ENCODE results near the gene ENKUR. TPM values are rescaled to one million over a fixed set of nuclear protein-coding genes. Genes with fewer than 3 reads are reported as not detected.

The ENKUR gene
- total RNA-seq, 1 experiment from 2014 or later = 0.66 TPM

- BruUV-seq (replicated peaks) = TSS peak; percentile 85
- Mint-ChIP-seq H3K9me3 (ENCODE audit: low read depth, unreplicated experiment) (no peaks in the 10 kb centered on the region), H3K36me3 (ENCODE audit: insufficient read depth, unreplicated experiment) (peaks cover 7% of the 10 kb centered on the region), H3K4me3 (ENCODE audit: low read depth, unreplicated experiment) (peak overlapping the region; percentile 61), H3K4me1 (ENCODE audit: low read depth, unreplicated experiment) (peaks cover 44% of the 10 kb centered on the region), H3K27ac (ENCODE audit: unreplicated experiment) (peak overlapping the region; percentile 93), H3K27me3 (ENCODE audit: unreplicated experiment) (no peaks in the 10 kb centered on the region)
- DNase-seq = no peak
- intact Hi-C loops (cut with micrococcal nuclease; ENCODE audit: unreplicated experiment) = loop anchor here (5.0 kb wide), 1 partner anchor 45 kb away; the partner anchor contains the start of genes ENKUR and THNSL1
- no peak for TF ChIP-seq CTCF (IDR thresholded peaks at IDR 0.05; ENCODE audit: unreplicated experiment)
- CTCF ChIA-PET = interaction anchor here (0.7 to 1.3 kb wide), 2 partner anchors 20 to 702 kb away, joined by 3 to 4 read pairs; no protein-coding TSS in a partner anchor
These were observed 45.9 kb upstream of the ENKUR start for GRCh38 chr10:25061711-25062449.

- intact Hi-C loops (cut with micrococcal nuclease; ENCODE audit: unreplicated experiment) = loop anchor here (5.0 kb wide), 1 partner anchor 44 kb away; the partner anchor contains the start of genes ENKUR and THNSL1
- CTCF ChIA-PET = no interaction called here
- no TSS peak for BruUV-seq (replicated peaks)
- Mint-ChIP-seq H3K4me1 (ENCODE audit: low read depth, unreplicated experiment) (peaks cover 44% of the 10 kb centered on the region), H3K4me3 (ENCODE audit: low read depth, unreplicated experiment) (no peak overlapping the region), H3K9me3 (ENCODE audit: low read depth, unreplicated experiment) (no peaks in the 10 kb centered on the region), H3K36me3 (ENCODE audit: insufficient read depth, unreplicated experiment) (peaks cover 7% of the 10 kb centered on the region), H3K27ac (ENCODE audit: unreplicated experiment) (peak overlapping the region; percentile 93), H3K27me3 (ENCODE audit: unreplicated experiment) (no peaks in the 10 kb centered on the region)
- TF ChIP-seq CTCF (IDR thresholded peaks at IDR 0.05; ENCODE audit: unreplicated experiment) = no peak
- DNase-seq = no peak
These were observed 45.2 kb upstream of the ENKUR start for GRCh38 chr10:25061125-25061524.

- intact Hi-C loops (cut with micrococcal nuclease; ENCODE audit: unreplicated experiment) = loop anchor here (5.0 kb wide), 1 partner anchor 43 kb away; the partner anchor contains the start of genes ENKUR and THNSL1
- Mint-ChIP-seq H3K27ac (ENCODE audit: unreplicated experiment) (peak overlapping the region; percentile 79), H3K9me3 (ENCODE audit: low read depth, unreplicated experiment) (no peaks in the 10 kb centered on the region), H3K4me1 (ENCODE audit: low read depth, unreplicated experiment) (peaks cover 44% of the 10 kb centered on the region), H3K27me3 (ENCODE audit: unreplicated experiment) (no peaks in the 10 kb centered on the region), H3K36me3 (ENCODE audit: insufficient read depth, unreplicated experiment) (peaks cover 7% of the 10 kb centered on the region), H3K4me3 (ENCODE audit: low read depth, unreplicated experiment) (no peak overlapping the region)
- CTCF ChIA-PET = no interaction called here
- no peak for TF ChIP-seq CTCF (IDR thresholded peaks at IDR 0.05; ENCODE audit: unreplicated experiment)
- no TSS peak for BruUV-seq (replicated peaks)
- DNase-seq = peak; percentile 79
These were observed 44.0 kb upstream of the ENKUR start for GRCh38 chr10:25059990-25060389.

GRCh38 chr10:25057886-25058285 lies 41.9 kb upstream of the ENKUR start:
- Mint-ChIP-seq H3K4me3 (ENCODE audit: low read depth, unreplicated experiment) (no peak overlapping the region), H3K9me3 (ENCODE audit: low read depth, unreplicated experiment) (no peaks in the 10 kb centered on the region), H3K27me3 (ENCODE audit: unreplicated experiment) (no peaks in the 10 kb centered on the region), H3K36me3 (ENCODE audit: insufficient read depth, unreplicated experiment) (peaks cover 7% of the 10 kb centered on the region), H3K4me1 (ENCODE audit: low read depth, unreplicated experiment) (peaks cover 35% of the 10 kb centered on the region), H3K27ac (ENCODE audit: unreplicated experiment) (no peak overlapping the region)
- BruUV-seq (replicated peaks) = no TSS peak
- intact Hi-C loops (cut with micrococcal nuclease; ENCODE audit: unreplicated experiment) = no loop called here
- CTCF ChIA-PET = interaction anchor here (0.6 kb wide), 1 partner anchor 373 kb away, joined by 4 read pairs; no protein-coding TSS in a partner anchor
- no peak for DNase-seq
- TF ChIP-seq CTCF (IDR thresholded peaks at IDR 0.05; ENCODE audit: unreplicated experiment) = no peak
